ENCODE results near the gene UQCRQ. TPM values are rescaled to one million over a fixed set of nuclear protein-coding genes. Genes with fewer than 3 reads are reported as not detected.

The UQCRQ gene
- total RNA-seq, 4 donors from 2014 or later: 160 to 232 (median 193) TPM

GRCh38 chr5:132832612-132833011 is 33.8 kb upstream of the UQCRQ start:
- intact Hi-C loops (cut with DNase I): no loop called here
- Histone ChIP-seq H3K4me3 (no peak overlapping the region), H3K36me3 (no peaks in the 10 kb centered on the region), H3K27me3 (peaks cover 0 to 13% (median 0%) of the 10 kb centered on the region in 4 donors), H3K27ac (no peak overlapping the region), H3K4me1 (peaks cover 5 to 24% (median 10%) of the 10 kb centered on the region in 3 donors), H3K9me3 (no peaks in the 10 kb centered on the region)
- WGBS, 2 donors: 83 to 90% methylated on average over 5 of the region's 5 CpGs
- TF ChIP-seq POLR2A (IDR thresholded peaks at IDR 0.05): no peak
- TF ChIP-seq CTCF (IDR thresholded peaks at IDR 0.05): no peak
- no peak for DNase-seq

GRCh38 chr5:132834057-132834456 is 32.4 kb upstream of the UQCRQ start:
- 93 to 94% methylated on average over 3 of the region's 3 CpGs for WGBS, 2 donors
- Histone ChIP-seq H3K4me1 (peaks cover 5 to 23% (median 11%) of the 10 kb centered on the region in 3 donors), H3K4me3 (no peak overlapping the region), H3K27me3 (peaks cover 0 to 7% (median 0%) of the 10 kb centered on the region in 4 donors), H3K27ac (no peak overlapping the region), H3K9me3 (no peaks in the 10 kb centered on the region), H3K36me3 (no peaks in the 10 kb centered on the region)
- DNase-seq: no peak
- intact Hi-C loops (cut with DNase I): no loop called here
- no peak for TF ChIP-seq POLR2A (IDR thresholded peaks at IDR 0.05)
- TF ChIP-seq CTCF (IDR thresholded peaks at IDR 0.05): no peak

GRCh38 chr5:132836852-132837251 is 29.6 kb upstream of the UQCRQ start:
- no peaks in the 10 kb centered on the region for H3K9me3 ChIP-seq
- H3K27me3 ChIP-seq: no peaks in the 10 kb centered on the region
- H3K27ac ChIP-seq: no peak overlapping the region
- WGBS, 2 donors: 93 to 100% methylated on average over 1 of the region's 1 CpG
- TF ChIP-seq CTCF (IDR thresholded peaks at IDR 0.05): no peak
- TF ChIP-seq POLR2A (IDR thresholded peaks at IDR 0.05): no peak
- no peak overlapping the region for H3K4me3 ChIP-seq
- no peak for DNase-seq
- no peaks in the 10 kb centered on the region for H3K36me3 ChIP-seq
- peaks cover 16 to 32% (median 22%) of the 10 kb centered on the region in 3 donors for H3K4me1 ChIP-seq
- intact Hi-C loops (cut with DNase I): no loop called here

GRCh38 chr5:132837868-132838267 is 28.6 kb upstream of the UQCRQ start:
- TF ChIP-seq POLR2A (IDR thresholded peaks at IDR 0.05) (no peak), CTCF (IDR thresholded peaks at IDR 0.05) (no peak)
- Histone ChIP-seq H3K27ac (no peak overlapping the region), H3K36me3 (no peaks in the 10 kb centered on the region), H3K27me3 (no peaks in the 10 kb centered on the region), H3K4me1 (peaks cover 16 to 32% (median 22%) of the 10 kb centered on the region in 3 donors), H3K9me3 (no peaks in the 10 kb centered on the region), H3K4me3 (no peak overlapping the region)
- intact Hi-C loops (cut with DNase I): no loop called here
- WGBS, 2 donors: 63 to 75% methylated on average over 2 of the region's 2 CpGs
- no peak for DNase-seq

- Histone ChIP-seq H3K4me1 (peaks cover 16 to 32% (median 22%) of the 10 kb centered on the region in 3 donors), H3K4me3 (no peak overlapping the region), H3K27ac (peak overlapping the region; percentile 79 to 87 (median 80)), H3K27me3 (no peaks in the 10 kb centered on the region), H3K36me3 (no peaks in the 10 kb centered on the region), H3K9me3 (no peaks in the 10 kb centered on the region)
- intact Hi-C loops (cut with DNase I): no loop called here
- DNase-seq: no peak
- no peak for TF ChIP-seq CTCF (IDR thresholded peaks at IDR 0.05)
- no peak for TF ChIP-seq POLR2A (IDR thresholded peaks at IDR 0.05)
- 76 to 78% methylated on average over 3 of the region's 3 CpGs for WGBS, 2 donors
Measured at GRCh38 chr5:132838516-132839282, 27.7 kb upstream of the UQCRQ start.

All from esophagus squamous epithelium (tissue), 5 donors.